B cell (primary cell): ENCODE data around the gene STX18.

ENCODE experiments used
- EZH2 ChIP-seq: IDR thresholded peaks from 2 replicates; pipeline ENCODE4 v1.6.1; 2012; ENCODE audit warnings: borderline replicate concordance, low read depth, mild to moderate bottlenecking, moderate library complexity, low read length; ENCODE audit not compliant: insufficient read depth, poor library complexity, severe bottlenecking
- TF ChIP-seq, protein P1 (sequence below): fragments of 200-600 bp; IDR thresholded peaks from one replicate; pipeline ENCODE4 v1.8.0; 2022; ENCODE audit warnings: antibody characterized with exemption, mild to moderate bottlenecking

DNA sequence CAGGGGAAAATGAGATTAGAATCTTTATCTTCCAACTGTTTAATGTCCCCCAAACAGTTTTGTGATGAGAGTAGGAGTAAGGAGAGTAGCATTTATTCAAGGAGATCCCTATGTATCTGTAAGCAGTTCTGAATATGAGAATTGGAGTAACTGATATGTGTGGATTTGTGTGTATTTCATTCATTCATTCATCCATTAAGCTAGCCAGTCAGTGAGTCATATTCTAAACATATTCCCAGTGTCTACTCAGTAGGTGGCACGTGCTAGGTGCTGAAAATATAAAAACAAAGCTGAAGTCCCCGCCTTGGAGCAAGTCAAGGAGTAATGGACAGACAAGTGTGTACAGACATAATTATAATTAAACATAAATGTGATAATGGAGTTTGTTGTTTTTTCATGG, 12.4 kb upstream of the STX18 start:
- TF ChIP-seq, protein P1, sequence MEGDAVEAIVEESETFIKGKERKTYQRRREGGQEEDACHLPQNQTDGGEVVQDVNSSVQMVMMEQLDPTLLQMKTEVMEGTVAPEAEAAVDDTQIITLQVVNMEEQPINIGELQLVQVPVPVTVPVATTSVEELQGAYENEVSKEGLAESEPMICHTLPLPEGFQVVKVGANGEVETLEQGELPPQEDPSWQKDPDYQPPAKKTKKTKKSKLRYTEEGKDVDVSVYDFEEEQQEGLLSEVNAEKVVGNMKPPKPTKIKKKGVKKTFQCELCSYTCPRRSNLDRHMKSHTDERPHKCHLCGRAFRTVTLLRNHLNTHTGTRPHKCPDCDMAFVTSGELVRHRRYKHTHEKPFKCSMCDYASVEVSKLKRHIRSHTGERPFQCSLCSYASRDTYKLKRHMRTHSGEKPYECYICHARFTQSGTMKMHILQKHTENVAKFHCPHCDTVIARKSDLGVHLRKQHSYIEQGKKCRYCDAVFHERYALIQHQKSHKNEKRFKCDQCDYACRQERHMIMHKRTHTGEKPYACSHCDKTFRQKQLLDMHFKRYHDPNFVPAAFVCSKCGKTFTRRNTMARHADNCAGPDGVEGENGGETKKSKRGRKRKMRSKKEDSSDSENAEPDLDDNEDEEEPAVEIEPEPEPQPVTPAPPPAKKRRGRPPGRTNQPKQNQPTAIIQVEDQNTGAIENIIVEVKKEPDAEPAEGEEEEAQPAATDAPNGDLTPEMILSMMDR = no peak
- no peak for TF ChIP-seq EZH2
